Mesodermal cell (in vitro differentiated cells): ENCODE measurements around the gene TTC27.
"Not testable (repeated sequence)": the region's sequence is repeated elsewhere in the genome, so short reads cannot be mapped to it uniquely, and the experiment has no call there.

Source experiments
- H3K27ac ChIP-seq: 2 replicates; pipeline ENCODE4 v1.7.0; 2013; ENCODE audit warnings: mild to moderate bottlenecking, low read depth, low read length, moderate library complexity; ENCODE audit not compliant: severe bottlenecking
- H3K36me3 ChIP-seq: 2 replicates; pipeline ENCODE4 v1.7.1; 2013; ENCODE audit warnings: mild to moderate bottlenecking, low read length, moderate library complexity; ENCODE audit not compliant: control insufficient read depth, insufficient read depth
- H3K4me1 ChIP-seq: one replicate; pipeline ENCODE4 v1.7.1; 2013; ENCODE audit warnings: mild to moderate bottlenecking, low read length; ENCODE audit not compliant: insufficient read depth, control insufficient read depth, poor library complexity, severe bottlenecking
- H3K4me3 ChIP-seq: 2 replicates; pipeline ENCODE4 v1.7.0; 2013; ENCODE audit warnings: low read length, control low read depth, mild to moderate bottlenecking; ENCODE audit not compliant: insufficient read depth, poor library complexity, severe bottlenecking; ENCODE audit errors: extremely low read depth
- H3K9me3 ChIP-seq: 2 replicates; pipeline ENCODE4 v1.7.1; 2013; ENCODE audit warnings: mild to moderate bottlenecking, low read length, moderate library complexity; ENCODE audit not compliant: control insufficient read depth
- WGBS, 2 experiments: methylation state at CpG; one replicate each; pipeline ENCODE4 v1.1.5; 2013; ENCODE audit warnings: missing lambda C conversion rate in 2 of 2; ENCODE audit not compliant: insufficient coverage in 2 of 2; 5-methylcytosine and 5-hydroxymethylcytosine counted together

The TTC27 gene

GRCh38 chr2:32719933-32720716, 92.3 kb downstream of the TTC27 start:
- Histone ChIP-seq H3K4me1 (no peaks in the 10 kb centered on the region), H3K36me3 (no peaks in the 10 kb centered on the region), H3K27ac (no peak overlapping the region), H3K9me3 (no peaks in the 10 kb centered on the region), H3K4me3 (no peak overlapping the region)
- WGBS, 2 experiments, result no CpG with 5 or more reads among the region's 1 CpG

GRCh38 chr2:32720771-32721170, 92.9 kb downstream of the TTC27 start:
- Histone ChIP-seq H3K4me3 (no peak overlapping the region), H3K27ac (no peak overlapping the region), H3K4me1 (no peaks in the 10 kb centered on the region), H3K9me3 (no peaks in the 10 kb centered on the region), H3K36me3 (peaks cover 4% of the 10 kb centered on the region)
- WGBS, 2 experiments, result 89 to 96% methylated on average over 3 to 4 of the region's 4 CpGs

GRCh38 chr2:32721376-32721775, 93.5 kb downstream of the TTC27 start:
- Histone ChIP-seq H3K27ac (no peak overlapping the region), H3K9me3 (no peaks in the 10 kb centered on the region), H3K4me1 (no peaks in the 10 kb centered on the region), H3K4me3 (no peak overlapping the region), H3K36me3 (peaks cover 4% of the 10 kb centered on the region)
- WGBS, 2 experiments, result 86 to 100% methylated on average over 1 of the region's 1 CpG

- WGBS, 2 experiments, result 79 to 100% methylated on average over 2 of the region's 3 CpGs
- Histone ChIP-seq H3K27ac (no peak overlapping the region), H3K36me3 (peaks cover 4% of the 10 kb centered on the region), H3K9me3 (no peaks in the 10 kb centered on the region), H3K4me3 (no peak overlapping the region), H3K4me1 (no peaks in the 10 kb centered on the region)
Observed at GRCh38 chr2:32723467-32724079, 95.7 kb downstream of the TTC27 start.

GRCh38 chr2:32726678-32727077, 98.8 kb downstream of the TTC27 start:
- H3K4me3 ChIP-seq, H3K27ac ChIP-seq, H3K9me3 ChIP-seq, H3K4me1 ChIP-seq, H3K36me3 ChIP-seq: not testable (repeated sequence)
- WGBS, 2 experiments, result 90 to 100% methylated on average over 2 of the region's 5 CpGs

- no peaks in the 10 kb centered on the region for H3K4me1 ChIP-seq
- no peaks in the 10 kb centered on the region for H3K9me3 ChIP-seq
- no peak overlapping the region for H3K27ac ChIP-seq
- peaks cover 4% of the 10 kb centered on the region for H3K36me3 ChIP-seq
- no peak overlapping the region for H3K4me3 ChIP-seq
- WGBS, 2 experiments, result no CpG with 5 or more reads among the region's 1 CpG
Observed at GRCh38 chr2:32727157-32727556, 99.3 kb downstream of the TTC27 start.

- 92 to 96% methylated on average over 7 to 8 of the region's 8 CpGs for WGBS, 2 experiments
- not testable (repeated sequence) for H3K4me3 ChIP-seq, H3K36me3 ChIP-seq, H3K9me3 ChIP-seq, H3K27ac ChIP-seq, H3K4me1 ChIP-seq
Observed at GRCh38 chr2:32730958-32731357, 103.1 kb downstream of the TTC27 start.

GRCh38 chr2:32732120-32732519, 104.3 kb downstream of the TTC27 start:
- Histone ChIP-seq H3K27ac (no peak overlapping the region), H3K36me3 (no peaks in the 10 kb centered on the region), H3K9me3 (no peaks in the 10 kb centered on the region), H3K4me1 (no peaks in the 10 kb centered on the region), H3K4me3 (no peak overlapping the region)
- WGBS, 2 experiments, result no CpG with 5 or more reads among the region's 1 CpG

GRCh38 chr2:32732912-32733472, 105.1 kb downstream of the TTC27 start:
- H3K9me3 ChIP-seq, result no peaks in the 10 kb centered on the region

GRCh38 chr2:32735348-32735747, 107.5 kb downstream of the TTC27 start:
- Histone ChIP-seq H3K27ac (no peak overlapping the region), H3K9me3 (no peaks in the 10 kb centered on the region), H3K36me3 (peaks cover 3% of the 10 kb centered on the region), H3K4me3 (no peak overlapping the region), H3K4me1 (no peaks in the 10 kb centered on the region)
- no CpG with 5 or more reads among the region's 1 CpG for WGBS, 2 experiments

More at GRCh38 chr2:32732912-32733472, 105.1 kb downstream of the TTC27 start:
- peaks cover 3% of the 10 kb centered on the region for H3K36me3 ChIP-seq
- H3K4me1 ChIP-seq, result no peaks in the 10 kb centered on the region
- WGBS, 2 experiments, result 95 to 100% methylated on average over 2 of the region's 2 CpGs
- no peak overlapping the region for H3K27ac ChIP-seq
- no peak overlapping the region for H3K4me3 ChIP-seq

GRCh38 chr2:32738939-32739338, 111.1 kb downstream of the TTC27 start:
- WGBS, 2 experiments, result 100% methylated on average over 2 of the region's 2 CpGs
- H3K27ac ChIP-seq, result no peak overlapping the region
- H3K4me3 ChIP-seq, result no peak overlapping the region
- peaks cover 4% of the 10 kb centered on the region for H3K4me1 ChIP-seq
- no peaks in the 10 kb centered on the region for H3K9me3 ChIP-seq
- peaks cover 3% of the 10 kb centered on the region for H3K36me3 ChIP-seq
